ENCODE data around the gene GALNT3.

- TF ChIP-seq REST (IDR thresholded peaks at IDR 0.05; ENCODE audit: insufficient read depth in 1 of 2, low read depth in 2 of 2, low read length in 1 of 2): no peak
- TF ChIP-seq, protein P1, sequence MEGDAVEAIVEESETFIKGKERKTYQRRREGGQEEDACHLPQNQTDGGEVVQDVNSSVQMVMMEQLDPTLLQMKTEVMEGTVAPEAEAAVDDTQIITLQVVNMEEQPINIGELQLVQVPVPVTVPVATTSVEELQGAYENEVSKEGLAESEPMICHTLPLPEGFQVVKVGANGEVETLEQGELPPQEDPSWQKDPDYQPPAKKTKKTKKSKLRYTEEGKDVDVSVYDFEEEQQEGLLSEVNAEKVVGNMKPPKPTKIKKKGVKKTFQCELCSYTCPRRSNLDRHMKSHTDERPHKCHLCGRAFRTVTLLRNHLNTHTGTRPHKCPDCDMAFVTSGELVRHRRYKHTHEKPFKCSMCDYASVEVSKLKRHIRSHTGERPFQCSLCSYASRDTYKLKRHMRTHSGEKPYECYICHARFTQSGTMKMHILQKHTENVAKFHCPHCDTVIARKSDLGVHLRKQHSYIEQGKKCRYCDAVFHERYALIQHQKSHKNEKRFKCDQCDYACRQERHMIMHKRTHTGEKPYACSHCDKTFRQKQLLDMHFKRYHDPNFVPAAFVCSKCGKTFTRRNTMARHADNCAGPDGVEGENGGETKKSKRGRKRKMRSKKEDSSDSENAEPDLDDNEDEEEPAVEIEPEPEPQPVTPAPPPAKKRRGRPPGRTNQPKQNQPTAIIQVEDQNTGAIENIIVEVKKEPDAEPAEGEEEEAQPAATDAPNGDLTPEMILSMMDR (IDR thresholded peaks at IDR 0.05): peak; percentile 43
These were observed 95.6 kb downstream of the GALNT3 start for GRCh38 chr2:165698444-165698884.

All from Panc1 (cell line).